GM21619 (cell line): Measurements from ENCODE around the gene ZMAT2.
"Not testable (repeated sequence)": the region's sequence is repeated elsewhere in the genome, so short reads cannot be mapped to it uniquely, and the experiment has no call there.

Source experiments
- ATAC-seq: cut with Tn5 transposase; IDR thresholded peaks from one replicate; pipeline ENCODE4 v1.9.1; 2021; ENCODE audit not compliant: unreplicated experiment

The ZMAT2 gene

GRCh38 chr5:140700177-140701144 is at the start of gene ZMAT2:
TSS of gene ZMAT2 (plus strand) at chr5:140700447. CDS start at chr5:140700461, 14 bp downstream.
- ATAC-seq, result peak; percentile 98

GRCh38 chr5:140658870-140659269 is 41.4 kb upstream of the ZMAT2 start:
- ATAC-seq, result no peak

GRCh38 chr5:140660371-140660770 is 39.9 kb upstream of the ZMAT2 start:
- ATAC-seq, result not testable (repeated sequence)

- peak; percentile 3 for ATAC-seq
Observed at GRCh38 chr5:140664030-140664358, 36.3 kb upstream of the ZMAT2 start.

- peak; percentile 96 for ATAC-seq
Observed at GRCh38 chr5:140664359-140665119, 35.7 kb upstream of the ZMAT2 start, which contains the start of gene WDR55. TSS of gene WDR55 (plus strand) at chr5:140664904. CDS start at chr5:140664913, 9 bp downstream.

GRCh38 chr5:140671035-140671434 is 29.2 kb upstream of the ZMAT2 start:
- not testable (repeated sequence) for ATAC-seq

- no peak for ATAC-seq
Observed at GRCh38 chr5:140671472-140672125, 28.6 kb upstream of the ZMAT2 start.

GRCh38 chr5:140672455-140673186 is 27.6 kb upstream of the ZMAT2 start:
- ATAC-seq, result no peak

- ATAC-seq, result no peak
Observed at GRCh38 chr5:140673187-140673976, 26.9 kb upstream of the ZMAT2 start, which contains the start of gene DND1. TSS of gene DND1 (minus strand) at chr5:140673576. CDS start at chr5:140673542, 34 bp downstream.

GRCh38 chr5:140674211-140674610 is 26.0 kb upstream of the ZMAT2 start:
- no peak for ATAC-seq

- no peak for ATAC-seq
Observed at GRCh38 chr5:140674629-140675028, 25.6 kb upstream of the ZMAT2 start.

GRCh38 chr5:140677947-140678346 is 22.3 kb upstream of the ZMAT2 start:
- ATAC-seq, result peak; percentile 56

GRCh38 chr5:140678993-140679392 is 21.3 kb upstream of the ZMAT2 start:
- ATAC-seq, result no peak

- peak; percentile 2 for ATAC-seq
Observed at GRCh38 chr5:140690376-140690932, 9.8 kb upstream of the ZMAT2 start.

- peak; percentile 98 for ATAC-seq
Observed at GRCh38 chr5:140690941-140691924, 9.0 kb upstream of the ZMAT2 start, which contains the start of the genes HARS1 and HARS2. TSS of gene HARS1 (minus strand) at chr5:140691370. CDS start at chr5:140691304, 66 bp downstream. TSS of gene HARS2 (plus strand) at chr5:140691455. CDS start at chr5:140691649, 194 bp downstream.

GRCh38 chr5:140694276-140694675 is 6.0 kb upstream of the ZMAT2 start:
- no peak for ATAC-seq

GRCh38 chr5:140696891-140697492 is 3.3 kb upstream of the ZMAT2 start:
- no peak for ATAC-seq
